OCI-LY7 (cell line): ENCODE measurements around the gene GLCE. TPM values are rescaled to one million over a fixed set of nuclear protein-coding genes. Genes with fewer than 3 reads are reported as not detected.

ENCODE experiments used
- BruUV-seq: library from RNA; stranded (reverse); fragments of 400-500 nt; replicated peaks from 2 replicates; lab custom pipeline; 2021; lab: Mats Ljungman, UMichigan
- CTCF ChIA-PET: fragments of 300-600 bp; sonication (Branson Sonifier 250); formaldehyde crosslinking; loops from one replicate; lab custom pipeline; 2022; ENCODE audit warnings: antibody characterized with exemption; ENCODE audit not compliant: unreplicated experiment; lab: Charles Lee
- POLR2A ChIA-PET: fragments of 300-600 bp; sonication (Branson Sonifier 250); formaldehyde crosslinking; loops from one replicate; lab custom pipeline; 2022; ENCODE audit warnings: antibody characterized with exemption; lab: Charles Lee
- DNase-seq: peaks from one replicate; pipeline ENCODE4 v3.0.0-alpha.2; 2015; ENCODE audit warnings: low spot score
- H2AFZ ChIP-seq: fragments of 200-600 bp; sonication (generic), shearing (Covaris generic); 2 replicates; pipeline ENCODE4 v1.6.1; 2014; ENCODE audit warnings: mild to moderate bottlenecking, antibody characterized with exemption, low read length, moderate library complexity
- H3K27ac ChIP-seq: fragments of 200-600 bp; sonication (generic); 2 replicates; pipeline ENCODE4 v1.5.1; 2014; ENCODE audit warnings: mixed run types, low read depth, mild to moderate bottlenecking, moderate library complexity, low read length, inconsistent platforms; ENCODE audit not compliant: poor library complexity, severe bottlenecking
- H3K36me3 ChIP-seq: fragments of 200-600 bp; sonication (generic); 2 replicates; pipeline ENCODE4 v1.6.1; 2014; ENCODE audit warnings: mild to moderate bottlenecking, antibody characterized with exemption, low read length, moderate library complexity, mixed read lengths; ENCODE audit not compliant: insufficient read depth
- H3K4me1 ChIP-seq: fragments of 200-600 bp; sonication (generic); 2 replicates; pipeline ENCODE4 v1.5.1; 2014; ENCODE audit warnings: mild to moderate bottlenecking, low read length; ENCODE audit not compliant: insufficient read depth, poor library complexity, severe bottlenecking
- H3K4me2 ChIP-seq: fragments of 200-600 bp; sonication (generic); 2 replicates; pipeline ENCODE4 v1.6.1; 2014; ENCODE audit warnings: mild to moderate bottlenecking, low read length
- H3K4me3 ChIP-seq: fragments of 200-600 bp; sonication (generic); 2 replicates; pipeline ENCODE4 v1.5.1; 2014; ENCODE audit warnings: mild to moderate bottlenecking, low read depth, low read length; ENCODE audit not compliant: poor library complexity, severe bottlenecking
- H3K79me2 ChIP-seq: fragments of 200-600 bp; sonication (generic); 2 replicates; pipeline ENCODE4 v1.6.1; 2016; ENCODE audit warnings: low read depth, mild to moderate bottlenecking, low read length, moderate library complexity, mixed read lengths; ENCODE audit not compliant: insufficient read depth
- H3K9me2 ChIP-seq: fragments of 200-600 bp; sonication (generic); 2 replicates; pipeline ENCODE4 v1.6.1; 2016; ENCODE audit warnings: mild to moderate bottlenecking, low read length, mixed read lengths; ENCODE audit not compliant: insufficient read depth
- H3K9me3 ChIP-seq: fragments of 200-600 bp; sonication (generic); 2 replicates; pipeline ENCODE4 v1.6.1; 2014; ENCODE audit warnings: mild to moderate bottlenecking, mixed run types, low read length, mixed read lengths
- H4K20me1 ChIP-seq: fragments of 200-600 bp; sonication (generic); 2 replicates; pipeline ENCODE4 v1.6.1; 2014; ENCODE audit warnings: mild to moderate bottlenecking, antibody characterized with exemption, low read length, moderate library complexity, mixed read lengths; ENCODE audit not compliant: insufficient read depth
- CTCF ChIP-seq: fragments of 200-600 bp; sonication (generic); conservative IDR thresholded peaks from 2 replicates; pipeline ENCODE4 v1.5.1; 2014; ENCODE audit warnings: mild to moderate bottlenecking, antibody characterized with exemption, low read length, moderate library complexity, mixed read lengths
- EZH2phosphoT487 ChIP-seq: fragments of 200-600 bp; sonication (generic); IDR thresholded peaks from 2 replicates; pipeline ENCODE4 v1.6.1; 2018; ENCODE audit warnings: low read depth, borderline replicate concordance, mild to moderate bottlenecking, mixed run types, antibody characterized with exemption, low read length, moderate library complexity, mixed read lengths
- intact Hi-C: fragments of 100-400 bp; cut with micrococcal nuclease; formaldehyde crosslinking; loops from one replicate; pipeline ENCODE4 v1.10.0; 2022; ENCODE audit not compliant: unreplicated experiment
- total RNA-seq, 2 experiments: library from RNA; depleted of rRNA in 1 of 2; stranded (reverse); fragments of >200 nt in 1 of 2; shearing (Covaris generic) in 1 of 2; gene quantifications; 2 replicates each; pipeline ENCODE4 v1.2.3, GENCODE V29; 2014 to 2022

Gene GLCE
- total RNA-seq, 2 experiments from 2014 or later = 7.0 to 7.1 TPM

GRCh38 chr15:69200832-69201745 is 40.7 kb downstream of the GLCE start:
- no peak overlapping the region for H3K27ac ChIP-seq
- no peak overlapping the region for H3K4me3 ChIP-seq
- BruUV-seq = no TSS peak
- TF ChIP-seq EZH2phosphoT487 (no peak), CTCF (no peak)
- no peaks in the 10 kb centered on the region for H3K36me3 ChIP-seq
- no peaks in the 10 kb centered on the region for H3K9me3 ChIP-seq
- H2AFZ ChIP-seq = no peak overlapping the region
- no peaks in the 10 kb centered on the region for H3K9me2 ChIP-seq
- ChIA-PET POLR2A (no interaction called here), CTCF (no interaction called here)
- no peaks in the 10 kb centered on the region for H4K20me1 ChIP-seq
- DNase-seq = no peak
- intact Hi-C loops = no loop called here
- H3K79me2 ChIP-seq = no peaks in the 10 kb centered on the region
- H3K4me2 ChIP-seq = no peak overlapping the region
- no peaks in the 10 kb centered on the region for H3K4me1 ChIP-seq

GRCh38 chr15:69206079-69206478 is 45.6 kb downstream of the GLCE start:
- ChIA-PET POLR2A (interaction anchor here (0.8 kb wide), 1 partner anchor 20 kb away, joined by 9 read pairs; no protein-coding TSS in a partner anchor), CTCF (interaction anchor here (1.3 kb wide), 1 partner anchor 11 kb away, joined by 3 read pairs; no protein-coding TSS in a partner anchor)
- intact Hi-C loops = no loop called here

More at GRCh38 chr15:69206079-69206478, 45.6 kb downstream of the GLCE start:
- TF ChIP-seq EZH2phosphoT487 = no peak
- no peak for TF ChIP-seq CTCF
- no peaks in the 10 kb centered on the region for H3K36me3 ChIP-seq
- no peak for DNase-seq
- no peaks in the 10 kb centered on the region for H3K79me2 ChIP-seq
- no peak overlapping the region for H2AFZ ChIP-seq
- no peaks in the 10 kb centered on the region for H3K9me2 ChIP-seq
- BruUV-seq = no TSS peak
- H3K9me3 ChIP-seq = no peaks in the 10 kb centered on the region
- H4K20me1 ChIP-seq = no peaks in the 10 kb centered on the region
- H3K4me2 ChIP-seq = no peak overlapping the region
- H3K4me1 ChIP-seq = no peaks in the 10 kb centered on the region
- H3K4me3 ChIP-seq = no peak overlapping the region
- no peak overlapping the region for H3K27ac ChIP-seq
